K562 (cell line): Measurements from ENCODE around the gene SH2D7. TPM values are rescaled to one million over a fixed set of nuclear protein-coding genes. Genes with fewer than 3 reads are reported as not detected.

ENCODE experiments used
- ATAC-seq: fragments of 200-7000 bp; cut with Tn5 transposase; 3 replicates; pipeline ENCODE4 v1.9.1; 2020; ENCODE audit warnings: moderate library complexity
- BruUV-seq: library from RNA; stranded (reverse); fragments of 400-500 nt; replicated peaks from 2 replicates; lab custom pipeline; 2021; lab: Mats Ljungman, UMichigan
- CTCF ChIA-PET: fragments of 300-600 bp; formaldehyde crosslinking; extraction: SDS; loops from one replicate; lab custom pipeline; 2021; ENCODE audit warnings: low intra/inter-chr PET ratio; lab: Yijun Ruan, JAX
- POLR2A ChIA-PET: fragments of 300-600, 350-650 bp; sonication (Branson Sonifier 250); formaldehyde crosslinking; extraction: SDS; loops from one replicate; lab custom pipeline; 2021; ENCODE audit warnings: antibody characterized with exemption, inconsistent platforms; lab: Yijun Ruan, JAX
- DNase-seq, 4 experiments: peaks; one replicate each; pipeline versions ENCODE4 v3.0.0 to v3.0.0-alpha.2; 2011 to 2018; ENCODE audit warnings: low spot score in 3 of 4, mixed read lengths in 3 of 4; ENCODE audit errors: extremely low read depth in 1 of 4
- FAIRE-seq: peaks from 2 replicates; lab custom pipeline; 2011; peaks lifted over from hg19 to GRCh38; lab: Jason Lieb, UNC
- H2AFZ ChIP-seq: 2 replicates; pipeline ENCODE4 v1.6.0; 2011; ENCODE audit warnings: low read depth, low read length, control low read depth, inconsistent platforms
- H3K27ac ChIP-seq: fragments of 200-600 bp; 3 replicates; pipeline ENCODE4 v1.8.0; 2011; ENCODE audit warnings: low read depth, mild to moderate bottlenecking, control low read depth, inconsistent platforms, low read length, moderate library complexity, mixed read lengths; ENCODE audit errors: extremely low read depth
- H3K27me3 ChIP-seq, 2 experiments: fragments of 300-600 bp in 1 of 2; 2 replicates in 1 of 2; 3 replicates in 1 of 2; pipeline versions ENCODE4 v1.6.0 to v1.8.0; 2011; ENCODE audit warnings: inconsistent platforms in 2 of 2, low read length in 2 of 2, mild to moderate bottlenecking in 1 of 2, mixed read lengths in 1 of 2, moderate library complexity in 1 of 2; ENCODE audit not compliant: control insufficient read depth in 2 of 2, insufficient read depth in 2 of 2
- H3K36me3 ChIP-seq: fragments of 300-600 bp; 3 replicates; pipeline ENCODE4 v1.8.0; 2011; ENCODE audit warnings: mild to moderate bottlenecking, low read length, inconsistent platforms; ENCODE audit not compliant: control insufficient read depth, insufficient read depth
- H3K4me1 ChIP-seq, 2 experiments: fragments of 200-600 bp in 1 of 2; replicated peaks in 1 of 2; 2 replicates in 1 of 2; 3 replicates in 1 of 2; pipeline versions ENCODE4 v1.5.1 to v1.8.0; 2011; ENCODE audit warnings: inconsistent platforms in 2 of 2, low read length in 2 of 2, mild to moderate bottlenecking in 1 of 2, mixed read lengths in 1 of 2, moderate library complexity in 1 of 2; ENCODE audit not compliant: control insufficient read depth in 2 of 2, insufficient read depth in 2 of 2
- H3K4me2 ChIP-seq: 2 replicates; pipeline ENCODE4 v1.6.1; 2011; ENCODE audit warnings: low read length, control low read depth, inconsistent platforms, mixed read lengths; ENCODE audit not compliant: insufficient read depth
- H3K4me3 ChIP-seq: fragments of 200-600 bp; sonication (generic), shearing (Covaris generic); 2 replicates; pipeline ENCODE4 v1.5.1; 2016; ENCODE audit warnings: control low read depth, inconsistent platforms
- H3K79me2 ChIP-seq: fragments of 200-600 bp; 3 replicates; pipeline ENCODE4 v1.8.0; 2011; ENCODE audit warnings: low read length, inconsistent platforms; ENCODE audit not compliant: control insufficient read depth, insufficient read depth
- H3K9ac ChIP-seq, 2 experiments: 2 replicates each; pipeline versions ENCODE4 v1.6.0 to v1.6.1; 2011; ENCODE audit warnings: low read depth in 2 of 2, low read length in 2 of 2, control low read depth in 1 of 2, inconsistent platforms in 1 of 2, mild to moderate bottlenecking in 1 of 2, mixed read lengths in 1 of 2; ENCODE audit not compliant: insufficient read depth in 1 of 2
- H3K9me1 ChIP-seq: one replicate; pipeline ENCODE4 v1.6.0; 2011; ENCODE audit warnings: inconsistent platforms, mild to moderate bottlenecking, low read length, moderate library complexity; ENCODE audit not compliant: control insufficient read depth, insufficient read depth
- H3K9me3 ChIP-seq: replicated peaks from 2 replicates; pipeline ENCODE4 v1.5.1; 2011; ENCODE audit warnings: low read depth, low read length, inconsistent platforms; ENCODE audit not compliant: control insufficient read depth, insufficient read depth
- H4K20me1 ChIP-seq: replicated peaks from 2 replicates; pipeline ENCODE4 v1.6.1; 2011; ENCODE audit warnings: low read length, inconsistent platforms, mixed read lengths; ENCODE audit not compliant: control insufficient read depth, insufficient read depth
- EGR1 ChIP-seq: fragments of 450-650 bp; conservative IDR thresholded peaks from 2 replicates; pipeline ENCODE4 v1.6.1; 2017; ENCODE audit warnings: mild to moderate bottlenecking
- GTF2E2 ChIP-seq: fragments of 200-800 bp; sonication (Bioruptor generic); IDR thresholded peaks from 2 replicates; pipeline ENCODE4 v1.6.1; 2016; ENCODE audit warnings: missing genetic modification characterization, missing compliant biosample characterization
- HMBOX1 ChIP-seq: sonication (generic); IDR thresholded peaks from 2 replicates; pipeline ENCODE4 v1.6.1; 2016
- HSF4 ChIP-seq: fragments of 250-450 bp; sonication (Bioruptor Pico); IDR thresholded peaks from 2 replicates; pipeline ENCODE4 v2.1.2; 2022; ENCODE audit warnings: mild to moderate bottlenecking, moderate library complexity, borderline replicate concordance
- KDM1A ChIP-seq, 2 experiments: fragments of 450-650 bp; IDR thresholded peaks; 2 replicates each; pipeline ENCODE4 v1.6.1; 2016; ENCODE audit warnings: mild to moderate bottlenecking in 2 of 2
- KLF16 ChIP-seq: IDR thresholded peaks from 2 replicates; pipeline ENCODE4 v1.6.1; 2016; ENCODE audit warnings: antibody characterized with exemption
- MITF ChIP-seq: IDR thresholded peaks from 2 replicates; pipeline ENCODE4 v1.6.1; 2014; ENCODE audit warnings: antibody characterized with exemption
- NELFE ChIP-seq: IDR thresholded peaks from 2 replicates; pipeline ENCODE4 v1.6.1; 2011; ENCODE audit warnings: mild to moderate bottlenecking; ENCODE audit not compliant: insufficient read depth, insufficient read length
- NFIC ChIP-seq: fragments of 450-650 bp; IDR thresholded peaks from 2 replicates; pipeline ENCODE4 v1.6.1; 2017; ENCODE audit warnings: mild to moderate bottlenecking, inconsistent platforms
- PTBP1 ChIP-seq: fragments of 200-400 bp; formaldehyde crosslinking; IDR thresholded peaks from 2 replicates; pipeline ENCODE4 v1.6.1; 2017; ENCODE audit warnings: low read depth, low read length
- RCOR1 ChIP-seq, 2 experiments: IDR thresholded peaks; 2 replicates each; pipeline ENCODE4 v1.6.1; 2012; ENCODE audit warnings: low read depth in 2 of 2, low read length in 2 of 2, borderline replicate concordance in 1 of 2, improper control_type of control experiment in 1 of 2
- SRSF9 ChIP-seq: fragments of 200-400 bp; formaldehyde crosslinking; IDR thresholded peaks from 2 replicates; pipeline ENCODE4 v1.6.1; 2017; ENCODE audit warnings: low read depth, low read length, borderline replicate concordance
- STAT5B ChIP-seq: fragments of 250-450 bp; sonication (Bioruptor Pico); IDR thresholded peaks from 2 replicates; pipeline ENCODE4 v1.8.0; 2021; ENCODE audit warnings: mild to moderate bottlenecking, inconsistent platforms
- WHSC1 ChIP-seq: IDR thresholded peaks from one replicate; pipeline ENCODE4 v1.6.1; 2012; ENCODE audit warnings: low read length, control low read depth, inconsistent platforms
- WGBS: fragments of 100-300 bp; shearing (Covaris generic); methylation state at CpG from one replicate; pipeline ENCODE4 v1.1.6; 2016; ENCODE audit warnings: low coverage, mixed read lengths; ENCODE audit not compliant: insufficient coverage; ENCODE audit errors: missing lambda C conversion rate; 5-methylcytosine and 5-hydroxymethylcytosine counted together
- in situ Hi-C: fragments of 300-500 bp; cut with MboI; formaldehyde crosslinking; loops from 4 replicates; pipeline ENCODE4 v1.15.0; 2018; ENCODE audit warnings: inconsistent platforms, mixed read lengths
- intact Hi-C: fragments of 100-400 bp; cut with micrococcal nuclease; formaldehyde crosslinking; loops from 2 replicates; pipeline ENCODE4 v1.14.2; 2022
- polyA plus RNA-seq, 8 experiments: library from polyadenylated mRNA; depleted of rRNA in 4 of 8; stranded (reverse) in 5 of 8; unstranded in 3 of 8; fragments of >200 nt; fragmentation: Nextera tagmentation in 2 of 8; fragmentation: Illumina TruSeq in 1 of 8; extraction: Ambion mirVana in 2 of 8; extraction: Trizol in 1 of 8; gene quantifications; 2 replicates each; pipeline versions ENCODE4 v1.2.1 to v1.2.3, GENCODE V29; 2011 to 2014; ENCODE audit warnings: inconsistent platforms in 1 of 8, missing spikeins in 1 of 8
- total RNA-seq, 7 experiments: library from RNA; depleted of rRNA in 6 of 7; stranded (reverse); fragments of >200 nt in 6 of 7; fragmentation: Illumina TruSeq in 2 of 7; extraction: Trizol in 2 of 7; gene quantifications; 2 replicates each; pipeline versions ENCODE4 v1.2.1 to v1.2.3, GENCODE V29; 2011 to 2021; ENCODE audit warnings: low replicate concordance in 1 of 7

Gene SH2D7
- total and polyA plus RNA-seq, 9 of the 15 experiments (the other 6 are each of a cell fraction or from before 2014, with no cell fraction given) = not detected

DNA sequence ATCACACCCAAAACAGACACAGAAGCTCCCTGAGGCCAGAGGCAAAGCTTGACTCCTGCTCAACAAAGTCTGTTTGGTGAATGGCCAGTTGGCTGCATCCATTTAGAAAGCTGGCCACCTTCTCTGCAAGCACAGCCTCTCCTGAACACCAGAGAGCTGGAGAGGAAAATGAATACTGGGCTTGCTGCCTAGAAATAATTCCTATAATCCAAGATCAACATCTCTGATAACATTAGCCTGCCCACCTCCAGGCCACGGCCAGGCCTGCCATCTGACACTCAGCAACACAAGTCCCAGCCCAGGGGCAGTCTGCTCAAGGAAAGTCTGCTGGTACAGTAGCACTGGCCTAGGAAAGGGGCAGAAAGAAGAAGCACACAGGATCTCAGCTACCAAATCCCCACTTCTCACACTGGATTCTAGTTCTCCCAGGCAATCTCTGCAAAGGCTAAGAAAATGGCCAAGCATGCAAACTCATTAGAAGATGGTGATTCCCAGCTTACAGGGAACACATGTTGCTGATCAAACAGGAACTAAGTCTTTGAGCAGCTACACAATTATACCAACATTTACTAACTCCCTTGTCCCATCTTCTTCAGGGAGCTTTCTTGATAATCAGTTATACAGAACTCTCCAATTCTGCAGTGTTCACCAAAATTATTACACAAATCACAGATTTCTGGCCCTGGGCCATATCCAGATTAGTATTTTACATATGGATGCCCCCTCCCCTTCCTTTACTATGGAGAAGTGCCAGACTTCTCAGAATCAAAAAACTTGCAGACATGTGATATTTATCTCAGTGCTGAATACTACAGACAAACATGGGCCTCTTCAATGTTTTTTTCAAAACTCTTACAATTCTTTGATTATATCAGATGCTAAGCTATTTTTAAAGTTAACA, 24.8 kb upstream of the SH2D7 start:
- no TSS peak for BruUV-seq
- 31% methylated on average over 1 of the region's 1 CpG for WGBS

GRCh38 chr15:78069052-78069414, 23.3 kb upstream of the SH2D7 start:
- ChIA-PET POLR2A (interaction anchor here (1.3 to 2.3 kb wide), 2 partner anchors 10 to 21 kb away, joined by 3 to 9 read pairs; no protein-coding TSS in a partner anchor), CTCF (interaction anchor here (0.6 kb wide), 1 partner anchor 35 kb away, joined by 3 read pairs; no protein-coding TSS in a partner anchor)
- no peak overlapping the region for H3K9ac ChIP-seq
- H3K79me2 ChIP-seq = peaks cover 20% of the 10 kb centered on the region; the same call in 2 of the 3 replicates
- TF ChIP-seq HSF4 (CRISPR knock-in tag) (no peak), HMBOX1 (no peak), PTBP1 (no peak), STAT5B (CRISPR knock-in tag) (no peak), NELFE (no peak), SRSF9 (no peak), MITF (no peak), KLF16 (no peak), GTF2E2 (tag) (no peak), WHSC1 (no peak), RCOR1 (IDR thresholded peaks at IDR 0.05; ENCODE audit: borderline replicate concordance in 1 of 2, low read depth in 2 of 2, low read length in 2 of 2) (no peak)
- no peak for FAIRE-seq
- no TSS peak for BruUV-seq
- peaks cover 8% of the 10 kb centered on the region for H4K20me1 ChIP-seq
- no peak overlapping the region for H3K4me3 ChIP-seq
- H3K27me3 ChIP-seq = no peaks in the 10 kb centered on the region
- H3K27ac ChIP-seq = no peak overlapping the region
- no peak for ATAC-seq
- no peak overlapping the region for H2AFZ ChIP-seq
- WGBS = 67% methylated on average over 6 of the region's 7 CpGs
- H3K36me3 ChIP-seq = no peaks in the 10 kb centered on the region
- H3K9me1 ChIP-seq = no peaks in the 10 kb centered on the region
- H3K9me3 ChIP-seq = no peaks in the 10 kb centered on the region
- peaks cover 0 to 37% of the 10 kb centered on the region in 2 experiments; a peak in 3 of 5 replicates for H3K4me1 ChIP-seq
- DNase-seq = no peak
- in situ Hi-C loops (no loop called here), intact Hi-C loops (no loop called here)
- no peak overlapping the region for H3K4me2 ChIP-seq

More for the DNA sequence above, 24.8 kb upstream of the SH2D7 start:
- TF ChIP-seq KDM1A (IDR thresholded peaks at IDR 0.05) = peak in 1 of 2 experiments; percentile 42; a peak in 1 of 4 replicates
- TF ChIP-seq NFIC = peak; percentile 63
- TF ChIP-seq EGR1 = no peak
- ChIA-PET CTCF (no interaction called here), POLR2A (interaction anchor here (1.0 kb wide), 1 partner anchor 9 kb away, joined by 4 read pairs; no protein-coding TSS in a partner anchor)
- Histone ChIP-seq H3K4me2 (no peak overlapping the region), H3K36me3 (no peaks in the 10 kb centered on the region), H4K20me1 (peaks cover 8% of the 10 kb centered on the region), H3K4me1 (peaks cover 0 to 37% of the 10 kb centered on the region in 2 experiments; a peak in 3 of 5 replicates), H2AFZ (no peak overlapping the region), H3K27me3 (no peaks in the 10 kb centered on the region), H3K9me1 (no peaks in the 10 kb centered on the region), H3K9me3 (no peaks in the 10 kb centered on the region), H3K4me3 (no peak overlapping the region), H3K9ac (0 out of 4 replicates have a peak overlapping the region, but pooled peaks of 1 of the 2 experiments have one; percentile 15), H3K27ac (no peak overlapping the region; the same call in 2 of the 3 replicates), H3K79me2 (peaks cover 22% of the 10 kb centered on the region; the same call in 2 of the 3 replicates)
- in situ Hi-C loops (no loop called here), intact Hi-C loops (no loop called here)
- ATAC-seq (no peak), DNase-seq (no peak), FAIRE-seq (no peak)
